Transverse colon (tissue), 4 donors: ENCODE data around the gene CRISPLD2.

Experiments
- POLR2A ChIP-seq: fragments of 450-650 bp; IDR thresholded peaks from one replicate; pipeline ENCODE4 v1.6.1; 2016; ENCODE audit warnings: antibody characterized with exemption, mild to moderate bottlenecking, moderate library complexity
- POLR2AphosphoS5 ChIP-seq, 3 donors: sonication (generic); formaldehyde crosslinking; IDR thresholded peaks; one replicate each; pipeline ENCODE4 v1.6.1; 2016; ENCODE audit warnings: antibody characterized with exemption in 3 of 3
- TF ChIP-seq, protein P1 (sequence below), 5 experiments: fragments of 200-600 bp in 3 of 5; fragments of 450-650 bp in 2 of 5; sonication (generic) in 3 of 5; IDR thresholded peaks; 1 replicate in 2 of 5; 2 replicates in 3 of 5; pipeline ENCODE4 v1.5.1; 2016 to 2017; ENCODE audit warnings: antibody characterized with exemption in 5 of 5, inconsistent platforms in 3 of 5, mild to moderate bottlenecking in 2 of 5, moderate library complexity in 1 of 5

DNA sequence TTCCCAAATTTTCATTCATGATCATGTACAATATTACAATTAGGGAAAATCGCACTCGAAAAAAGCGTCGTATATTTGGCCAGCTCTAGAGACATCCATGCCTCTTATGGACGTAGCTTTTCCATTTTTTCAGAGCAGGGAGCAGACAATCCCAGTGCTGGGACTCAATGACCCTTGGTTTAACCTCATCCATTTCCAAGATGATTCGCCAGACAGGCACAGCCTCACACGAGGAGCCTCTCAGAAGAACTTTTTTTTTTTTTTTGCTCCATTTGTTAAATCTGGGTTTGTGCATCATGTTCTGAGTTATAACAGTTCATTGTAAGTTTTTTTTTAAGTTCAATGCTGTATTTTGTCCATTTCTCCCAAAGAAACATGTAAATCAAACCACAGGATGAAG is 99.5 kb downstream of the CRISPLD2 start:
- TF ChIP-seq, protein P1, sequence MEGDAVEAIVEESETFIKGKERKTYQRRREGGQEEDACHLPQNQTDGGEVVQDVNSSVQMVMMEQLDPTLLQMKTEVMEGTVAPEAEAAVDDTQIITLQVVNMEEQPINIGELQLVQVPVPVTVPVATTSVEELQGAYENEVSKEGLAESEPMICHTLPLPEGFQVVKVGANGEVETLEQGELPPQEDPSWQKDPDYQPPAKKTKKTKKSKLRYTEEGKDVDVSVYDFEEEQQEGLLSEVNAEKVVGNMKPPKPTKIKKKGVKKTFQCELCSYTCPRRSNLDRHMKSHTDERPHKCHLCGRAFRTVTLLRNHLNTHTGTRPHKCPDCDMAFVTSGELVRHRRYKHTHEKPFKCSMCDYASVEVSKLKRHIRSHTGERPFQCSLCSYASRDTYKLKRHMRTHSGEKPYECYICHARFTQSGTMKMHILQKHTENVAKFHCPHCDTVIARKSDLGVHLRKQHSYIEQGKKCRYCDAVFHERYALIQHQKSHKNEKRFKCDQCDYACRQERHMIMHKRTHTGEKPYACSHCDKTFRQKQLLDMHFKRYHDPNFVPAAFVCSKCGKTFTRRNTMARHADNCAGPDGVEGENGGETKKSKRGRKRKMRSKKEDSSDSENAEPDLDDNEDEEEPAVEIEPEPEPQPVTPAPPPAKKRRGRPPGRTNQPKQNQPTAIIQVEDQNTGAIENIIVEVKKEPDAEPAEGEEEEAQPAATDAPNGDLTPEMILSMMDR (IDR thresholded peaks at IDR 0.05): no peak
- no peak for TF ChIP-seq POLR2A
- TF ChIP-seq POLR2AphosphoS5 (IDR thresholded peaks at IDR 0.05): no peak
